Activated naive CD4-positive, alpha-beta T cell treated with anti-CD3 and anti-CD28 coated beads, Interleukin-2, amount 50 U/mL, for 72 hours (primary cell): ENCODE measurements around the gene SPRR2F. TPM values are rescaled to one million over a fixed set of nuclear protein-coding genes. Genes with fewer than 3 reads are reported as not detected.

Experiments
- ATAC-seq, 2 donors: fragments of 150-1000 bp; cut with Tn5 transposase; 2 replicates each; pipeline ENCODE4 v1.10.0; 2021; ENCODE audit warnings: mild to moderate bottlenecking in 2 of 2, moderate library complexity in 2 of 2
- DNase-seq, 2 donors: peaks; one replicate each; pipeline ENCODE4 v3.0.0; 2021 to 2022; ENCODE audit warnings: low spot score in 2 of 2
- H3K27ac Mint-ChIP-seq, 2 donors: one replicate each; pipeline ENCODE4 v1.8.0; 2022; ENCODE audit warnings: mild to moderate bottlenecking in 2 of 2, mixed read lengths in 2 of 2
- H3K36me3 Mint-ChIP-seq, 2 donors: one replicate each; pipeline ENCODE4 v1.8.0; 2022; ENCODE audit warnings: mixed read lengths in 2 of 2
- H3K9me3 Mint-ChIP-seq, 2 donors: one replicate each; pipeline ENCODE4 v1.8.0; 2022; ENCODE audit warnings: mixed read lengths in 2 of 2
- total RNA-seq, 2 donors: library from RNA; stranded (reverse); gene quantifications; one replicate each; pipeline ENCODE4 v1.2.3, GENCODE V29; 2022

SPRR2F gene
- total RNA-seq, 2 donors from 2014 or later: not detected

DNA sequence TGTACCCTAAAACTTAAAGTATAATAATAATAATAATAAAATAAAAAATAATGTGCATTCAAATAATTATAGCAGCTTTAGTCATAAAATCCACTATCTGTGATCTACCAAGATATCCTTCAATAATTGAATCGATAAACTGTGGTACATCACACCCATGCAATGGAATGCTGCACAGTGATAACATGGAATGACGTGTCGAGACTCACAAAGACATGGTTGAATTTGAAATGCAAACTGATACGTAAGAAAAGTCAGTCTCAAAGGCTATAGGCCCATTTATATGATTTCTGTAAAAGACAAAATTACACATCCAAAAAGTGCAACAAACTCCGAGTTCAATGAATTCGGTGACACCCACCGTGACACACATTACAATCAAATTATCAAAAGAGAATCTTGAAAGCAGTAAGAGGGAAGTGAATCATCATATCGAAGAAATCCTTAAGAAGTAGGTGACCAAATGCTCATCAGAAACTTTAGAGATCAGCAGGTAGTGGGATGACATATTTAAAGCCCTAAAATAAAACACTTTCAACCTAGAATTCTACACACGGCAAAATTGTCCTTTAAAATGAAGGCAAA, 13.8 kb downstream of the SPRR2F start:
- ATAC-seq (no peak), DNase-seq (no peak)
- Mint-ChIP-seq H3K36me3 (no peaks in the 10 kb centered on the region), H3K9me3 (peaks cover 0 to 8% of the 10 kb centered on the region in 2 donors), H3K27ac (no peak overlapping the region)

DNA sequence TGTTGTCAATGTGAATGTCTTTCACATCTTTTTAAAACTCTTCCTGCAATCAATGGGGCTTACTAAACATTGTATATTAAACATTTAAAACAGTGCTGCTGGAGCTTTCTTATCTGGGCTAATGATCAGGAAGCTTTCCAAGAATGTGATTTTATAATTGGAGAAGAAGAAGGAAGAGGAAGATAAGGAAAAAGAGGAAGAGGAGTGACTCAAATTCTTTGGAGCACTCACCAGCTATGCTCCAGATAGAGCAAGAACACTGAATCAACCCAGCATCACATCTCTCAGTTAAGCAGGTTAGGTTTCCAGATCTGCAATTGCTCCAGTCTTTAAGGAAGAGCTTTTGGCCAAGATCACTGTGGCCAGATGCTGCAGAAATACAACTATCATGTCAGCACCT, 17.6 kb downstream of the SPRR2F start:
- H3K36me3 Mint-ChIP-seq: no peaks in the 10 kb centered on the region
- no peaks in the 10 kb centered on the region for H3K9me3 Mint-ChIP-seq
- no peak for ATAC-seq
- DNase-seq: no peak
- no peak overlapping the region for H3K27ac Mint-ChIP-seq

DNA sequence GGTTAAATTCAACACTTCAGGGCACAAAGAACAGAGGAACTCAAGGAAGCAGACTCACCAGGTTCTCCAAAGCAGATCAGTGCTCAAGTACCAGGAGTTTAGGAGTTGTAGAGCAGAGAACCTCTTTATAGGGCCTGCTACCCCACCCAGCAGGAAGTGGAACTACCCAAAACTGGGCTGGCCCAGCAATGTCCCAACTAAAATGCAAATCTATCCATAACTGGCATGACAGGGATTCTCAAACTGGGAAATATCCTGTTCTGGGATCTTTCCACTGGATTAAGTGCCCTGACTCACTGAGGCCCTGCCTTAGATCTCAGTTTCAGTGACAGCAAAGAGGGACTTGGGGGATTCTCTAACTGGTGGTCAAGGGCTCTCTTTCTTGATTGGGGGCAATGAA, 18.9 kb downstream of the SPRR2F start, which contains the start of gene SPRR2E:
TSS of gene SPRR2E (minus strand) at position 101 of the 400 bp plus-strand sequence. CDS start 775 bp downstream, outside the sequence.
- DNase-seq (no peak), ATAC-seq (no peak)
- Mint-ChIP-seq H3K36me3 (no peaks in the 10 kb centered on the region), H3K27ac (no peak within 1 kb of the TSS), H3K9me3 (no peaks in the 10 kb centered on the region)

DNA sequence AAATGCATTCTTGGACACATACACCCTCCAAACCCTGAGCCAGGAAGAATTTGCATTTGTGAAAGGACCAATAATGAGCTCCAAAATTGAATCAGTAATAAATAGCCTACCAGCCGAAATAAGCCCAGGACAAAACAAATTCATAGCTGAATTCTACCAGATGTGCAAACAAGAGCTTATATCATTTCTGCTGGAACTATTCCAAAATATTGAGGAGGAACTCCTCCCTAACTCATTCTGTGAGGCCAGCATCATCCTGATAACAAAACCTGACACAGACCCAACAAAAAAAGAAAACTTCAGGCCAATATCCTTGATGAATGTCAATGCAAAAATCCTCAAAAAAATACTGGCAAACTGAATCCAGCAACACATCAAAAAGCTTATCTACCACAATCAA, 25.7 kb downstream of the SPRR2F start:
- H3K36me3 Mint-ChIP-seq: no peaks in the 10 kb centered on the region
- ATAC-seq (no peak), DNase-seq (no peak)
- H3K9me3 Mint-ChIP-seq: no peaks in the 10 kb centered on the region
- no peak overlapping the region for H3K27ac Mint-ChIP-seq

DNA sequence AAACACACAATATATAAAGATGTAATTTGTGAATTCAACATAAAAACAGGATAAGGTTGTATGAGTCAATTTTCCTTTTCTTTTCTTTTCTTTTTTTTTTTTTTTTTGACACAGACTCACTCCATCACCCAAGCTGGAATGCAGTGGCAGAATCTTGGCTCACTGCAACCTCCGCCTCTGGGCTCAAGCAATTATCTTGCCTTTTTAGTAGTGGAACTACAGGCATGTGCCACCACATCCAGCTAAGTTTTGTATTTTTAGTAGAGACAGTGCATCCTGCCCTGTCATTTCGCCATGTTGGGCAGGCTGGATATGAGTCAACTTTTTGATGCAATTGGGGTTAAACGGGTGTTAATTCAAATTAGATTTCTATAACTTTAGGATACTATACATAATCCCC, 31.6 kb downstream of the SPRR2F start:
- no peak for DNase-seq
- H3K36me3 Mint-ChIP-seq: peaks cover 0 to 6% of the 10 kb centered on the region in 2 donors
- no peak overlapping the region for H3K27ac Mint-ChIP-seq
- ATAC-seq: no peak
- peaks cover 5 to 6% of the 10 kb centered on the region in 2 donors for H3K9me3 Mint-ChIP-seq

DNA sequence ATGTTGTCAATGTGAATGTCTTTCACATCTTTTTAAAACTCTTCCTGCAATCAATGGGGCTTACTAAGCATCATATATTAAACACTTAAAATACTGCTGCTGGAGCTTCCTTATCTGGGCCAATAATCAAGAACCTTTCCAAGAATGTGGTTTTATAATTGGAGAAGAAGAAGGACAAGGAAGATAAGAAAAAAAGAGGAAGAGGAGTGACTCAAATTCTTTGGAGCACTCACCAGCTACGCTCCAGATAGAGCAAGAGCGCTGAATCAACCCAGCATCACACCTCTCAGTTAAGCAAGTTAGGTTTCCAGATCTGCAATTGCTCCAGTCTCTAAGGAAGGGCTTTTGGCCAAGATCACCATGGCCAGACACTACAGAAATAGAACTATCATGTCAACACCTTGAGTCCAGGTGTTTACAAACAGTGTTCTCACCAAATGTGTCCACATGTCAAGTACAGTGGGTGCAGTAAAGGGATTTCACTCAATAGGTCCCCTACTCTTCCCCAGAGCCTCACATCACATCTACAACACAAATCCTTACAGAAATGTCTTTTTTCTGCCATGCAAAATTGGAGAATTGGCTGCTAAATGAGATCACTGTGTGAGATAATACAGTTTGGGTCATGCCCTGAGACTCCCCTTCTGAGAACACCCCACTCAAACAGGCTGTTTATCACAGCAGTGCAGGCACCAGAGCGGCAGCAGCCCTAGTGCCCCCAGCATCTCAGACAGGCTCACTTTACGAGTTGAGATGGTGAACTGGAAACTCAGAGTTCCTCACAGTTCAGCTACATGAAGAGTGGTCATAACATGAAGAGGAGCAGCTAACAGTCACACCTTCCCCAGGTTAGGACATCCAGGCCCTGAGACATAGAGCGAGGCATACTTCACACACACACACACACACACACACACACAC, 40.2 kb downstream of the SPRR2F start:
- no peak for DNase-seq
- ATAC-seq: no peak
- Mint-ChIP-seq H3K36me3 (no peaks in the 10 kb centered on the region), H3K27ac (no peak overlapping the region), H3K9me3 (no peaks in the 10 kb centered on the region)

DNA sequence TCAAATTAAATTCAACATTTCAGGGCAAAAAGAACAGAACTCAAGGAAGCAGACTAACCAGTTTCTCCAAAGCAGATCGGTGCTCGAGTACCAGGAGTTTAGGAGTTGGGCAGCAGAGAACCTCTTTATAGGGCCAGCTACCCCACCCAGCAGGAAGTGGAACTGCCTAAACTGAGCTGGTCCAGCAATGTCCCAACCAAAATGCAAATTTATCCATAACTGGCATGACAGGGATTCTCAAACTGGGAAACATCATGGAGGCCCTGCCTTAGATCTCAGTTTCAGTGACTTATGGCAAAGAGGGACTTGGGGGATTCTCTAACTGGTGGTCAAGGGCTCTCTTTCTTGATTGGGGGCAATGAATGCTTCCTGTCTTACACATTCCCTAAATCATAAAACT, 41.8 kb downstream of the SPRR2F start, which contains the start of gene SPRR2B:
TSS of gene SPRR2B (minus strand) at position 101 of the 400 bp plus-strand sequence. CDS start 772 bp downstream, outside the sequence.
- DNase-seq (no peak), ATAC-seq (no peak)
- H3K27ac Mint-ChIP-seq: no peak within 1 kb of the TSS
- H3K9me3 Mint-ChIP-seq: no peaks in the 10 kb centered on the region
- no peaks in the 10 kb centered on the region for H3K36me3 Mint-ChIP-seq

DNA sequence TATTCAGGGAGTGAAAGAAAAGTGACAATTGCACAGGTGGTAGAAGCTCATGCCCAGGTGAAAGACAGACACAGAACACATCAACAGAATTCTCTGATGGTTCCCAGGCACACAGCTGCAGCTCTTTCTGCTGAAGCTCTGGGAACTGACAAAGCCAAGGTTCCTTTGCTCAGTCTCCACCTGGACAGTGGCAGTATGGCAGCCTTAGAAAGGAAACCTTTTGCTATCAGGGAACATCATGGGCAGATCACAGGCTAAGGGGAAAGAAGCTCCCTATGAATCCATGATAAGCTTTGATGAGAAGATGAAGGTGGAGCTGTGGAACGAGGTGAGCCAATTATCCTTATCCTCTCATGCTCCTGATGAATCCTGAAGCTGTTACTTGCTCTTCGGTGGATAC, 43.1 kb downstream of the SPRR2F start:
- no peak for ATAC-seq
- no peak for DNase-seq
- Mint-ChIP-seq H3K27ac (no peak overlapping the region), H3K9me3 (no peaks in the 10 kb centered on the region), H3K36me3 (no peaks in the 10 kb centered on the region)

Other genes starting within 250 kb of the SPRR2F start
- gene SMCP, start 235.2 kb downstream of the SPRR2F start, total RNA-seq: not detected
- not detected for gene IVL, start 205.0 kb downstream of the SPRR2F start, total RNA-seq
- gene SPRR5, start 166.3 kb downstream of the SPRR2F start, total RNA-seq: not detected
- gene SPRR4, start 142.9 kb downstream of the SPRR2F start, total RNA-seq: not detected
- not detected for gene SPRR1A, start 129.4 kb downstream of the SPRR2F start, total RNA-seq
- not detected for gene SPRR3, start 111.8 kb downstream of the SPRR2F start, total RNA-seq
- gene SPRR1B, start 82.3 kb downstream of the SPRR2F start, total RNA-seq: not detected
- not detected for gene SPRR2D, start 72.4 kb downstream of the SPRR2F start, total RNA-seq
- gene SPRR2A, start 56.0 kb downstream of the SPRR2F start, total RNA-seq: not detected
- gene SPRR2B, start 41.9 kb downstream of the SPRR2F start, total RNA-seq: not detected
- not detected for gene SPRR2E, start 19.0 kb downstream of the SPRR2F start, total RNA-seq
- gene SPRR2G, start 37.4 kb upstream of the SPRR2F start, total RNA-seq: not detected
- gene LELP1, start 89.9 kb upstream of the SPRR2F start, total RNA-seq: not detected
- not detected for gene PRR9, start 104.1 kb upstream of the SPRR2F start, total RNA-seq
- gene LORICRIN, start 146.2 kb upstream of the SPRR2F start, total RNA-seq: not detected
- not detected for gene PGLYRP3, start 199.4 kb upstream of the SPRR2F start, total RNA-seq
- not detected for gene PGLYRP4, start 235.3 kb upstream of the SPRR2F start, total RNA-seq
- gene S100A9, start 244.3 kb upstream of the SPRR2F start, total RNA-seq: 1 to 10 TPM in 1 of 2 donors, under 1 TPM in 1; 0.73 to 1.4 TPM